OCI-LY1 (cell line): ENCODE data around the gene PPIL4.

Experiments used
- CTCF ChIP-seq: fragments of 200-600 bp; sonication (generic), shearing (Covaris generic); IDR thresholded peaks from 2 replicates; pipeline ENCODE4 v1.5.1; 2017; ENCODE audit warnings: mild to moderate bottlenecking, antibody characterized with exemption, low read length, moderate library complexity, mixed read lengths
- EZH2 ChIP-seq: fragments of 200-600 bp; sonication (generic), shearing (Covaris generic); IDR thresholded peaks from 2 replicates; pipeline ENCODE4 v1.8.0; 2017; ENCODE audit warnings: borderline replicate concordance, mixed run types, mild to moderate bottlenecking, antibody characterized with exemption, low read length, moderate library complexity, mixed read lengths

GRCh38 chr6:149503872-149504271 is 42.0 kb downstream of the PPIL4 start:
- TF ChIP-seq EZH2 (no peak), CTCF (no peak)
